ENCODE data around the gene TFF1.

GRCh38 chr21:42411891-42412635, 45.7 kb upstream of the TFF1 start:
- TF ChIP-seq CTCF (IDR thresholded peaks at IDR 0.05), result no peak
- TF ChIP-seq ZFX (IDR thresholded peaks at IDR 0.05; ENCODE audit: borderline replicate concordance), result no peak

All from 22Rv1 (cell line).